ENCODE measurements around the gene OR1I1.
A peak's percentile ranks its signal among the peaks of the same experiment; 100 is the strongest.
"Not testable (repeated sequence)": the region's sequence is repeated elsewhere in the genome, so short reads cannot be mapped to it uniquely, and the experiment has no call there.

Gene OR1I1

DNA sequence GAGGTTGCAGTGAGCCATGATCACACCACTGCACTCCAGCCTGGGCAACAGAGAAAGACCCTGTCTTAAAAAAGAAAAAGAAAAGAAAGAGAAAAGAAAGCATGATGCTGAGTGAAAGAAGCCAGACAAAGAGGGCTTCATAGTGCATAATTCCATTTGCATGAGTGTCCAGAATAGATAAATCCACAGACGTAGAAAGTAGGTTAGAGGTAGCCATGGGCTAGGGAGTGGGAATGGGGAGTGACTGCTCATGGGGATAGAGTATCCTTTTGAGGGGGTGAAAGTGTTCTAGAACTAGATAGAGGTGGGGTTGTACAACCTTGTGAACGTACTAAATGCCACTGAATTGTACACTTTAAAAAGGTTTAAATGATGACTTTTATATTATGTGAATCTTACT lies 7.6 kb upstream of the OR1I1 start:
- H3K27me3 ChIP-seq (ENCODE audit: insufficient read depth, low read length, poor library complexity) = no peaks in the 10 kb centered on the region
- H4K20me1 ChIP-seq (ENCODE audit: insufficient read depth, low read length) = no peaks in the 10 kb centered on the region
- DNase-seq = no peak
- no peak overlapping the region for H3K4me2 ChIP-seq (ENCODE audit: insufficient read depth, low read length)
- no peaks in the 10 kb centered on the region for H3K9me3 ChIP-seq (ENCODE audit: insufficient read depth, low read length, severe bottlenecking)
- no peak overlapping the region for H2AFZ ChIP-seq (ENCODE audit: low read depth, low read length)
- H3K36me3 ChIP-seq (ENCODE audit: insufficient read depth, low read length) = no peaks in the 10 kb centered on the region
- TF ChIP-seq, protein P1, sequence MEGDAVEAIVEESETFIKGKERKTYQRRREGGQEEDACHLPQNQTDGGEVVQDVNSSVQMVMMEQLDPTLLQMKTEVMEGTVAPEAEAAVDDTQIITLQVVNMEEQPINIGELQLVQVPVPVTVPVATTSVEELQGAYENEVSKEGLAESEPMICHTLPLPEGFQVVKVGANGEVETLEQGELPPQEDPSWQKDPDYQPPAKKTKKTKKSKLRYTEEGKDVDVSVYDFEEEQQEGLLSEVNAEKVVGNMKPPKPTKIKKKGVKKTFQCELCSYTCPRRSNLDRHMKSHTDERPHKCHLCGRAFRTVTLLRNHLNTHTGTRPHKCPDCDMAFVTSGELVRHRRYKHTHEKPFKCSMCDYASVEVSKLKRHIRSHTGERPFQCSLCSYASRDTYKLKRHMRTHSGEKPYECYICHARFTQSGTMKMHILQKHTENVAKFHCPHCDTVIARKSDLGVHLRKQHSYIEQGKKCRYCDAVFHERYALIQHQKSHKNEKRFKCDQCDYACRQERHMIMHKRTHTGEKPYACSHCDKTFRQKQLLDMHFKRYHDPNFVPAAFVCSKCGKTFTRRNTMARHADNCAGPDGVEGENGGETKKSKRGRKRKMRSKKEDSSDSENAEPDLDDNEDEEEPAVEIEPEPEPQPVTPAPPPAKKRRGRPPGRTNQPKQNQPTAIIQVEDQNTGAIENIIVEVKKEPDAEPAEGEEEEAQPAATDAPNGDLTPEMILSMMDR (IDR thresholded peaks at IDR 0.05; ENCODE audit: borderline replicate concordance, extremely low read depth, low read length, poor library complexity, severe bottlenecking) = no peak
- no peak for TF ChIP-seq EZH2 (IDR thresholded peaks at IDR 0.05; ENCODE audit: borderline replicate concordance, low read depth, low read length, severe bottlenecking)
- H3K4me1 ChIP-seq (ENCODE audit: insufficient read depth, low read length) = no peaks in the 10 kb centered on the region
- H3K9ac ChIP-seq (ENCODE audit: low read depth, low read length) = no peak overlapping the region
- H3K4me3 ChIP-seq (ENCODE audit: low read depth in 1 of 2, low read length in 2 of 2) = no peak overlapping the region
- H3K27ac ChIP-seq (ENCODE audit: low read length) = no peak overlapping the region
- no peak for ATAC-seq (ENCODE audit: insufficient read depth, low read depth)
- H3K79me2 ChIP-seq (ENCODE audit: insufficient read depth, low read length) = no peaks in the 10 kb centered on the region

DNA sequence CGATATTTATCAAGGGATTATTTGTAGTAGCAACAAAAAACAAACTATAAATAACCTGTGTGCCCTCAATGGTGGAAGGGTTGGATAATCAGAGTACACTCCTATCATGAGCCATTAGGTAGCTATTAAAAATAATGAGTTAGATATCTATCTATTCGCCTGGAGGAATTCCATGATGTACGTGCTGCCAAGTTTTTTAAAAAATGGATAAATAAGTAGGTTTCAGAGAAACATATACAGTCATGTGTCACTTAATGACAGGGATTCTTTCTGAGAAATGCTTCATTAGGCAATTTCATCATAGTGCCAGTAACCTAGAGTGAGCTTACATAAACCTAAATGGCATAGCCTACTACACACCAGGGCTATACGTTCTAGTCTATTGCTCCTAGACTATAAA lies 6.2 kb upstream of the OR1I1 start:
- Histone ChIP-seq H2AFZ (ENCODE audit: low read depth, low read length) (no peak overlapping the region), H3K27me3 (ENCODE audit: insufficient read depth, low read length, poor library complexity) (no peaks in the 10 kb centered on the region), H4K20me1 (ENCODE audit: insufficient read depth, low read length) (no peaks in the 10 kb centered on the region), H3K79me2 (ENCODE audit: insufficient read depth, low read length) (no peaks in the 10 kb centered on the region), H3K4me1 (ENCODE audit: insufficient read depth, low read length) (no peaks in the 10 kb centered on the region), H3K9ac (ENCODE audit: low read depth, low read length) (no peak overlapping the region), H3K36me3 (ENCODE audit: insufficient read depth, low read length) (no peaks in the 10 kb centered on the region), H3K9me3 (ENCODE audit: insufficient read depth, low read length, severe bottlenecking) (no peaks in the 10 kb centered on the region), H3K4me2 (ENCODE audit: insufficient read depth, low read length) (no peak overlapping the region), H3K4me3 (ENCODE audit: low read depth in 1 of 2, low read length in 2 of 2) (no peak overlapping the region), H3K27ac (ENCODE audit: low read length) (no peak overlapping the region)
- DNase-seq (no peak), ATAC-seq (ENCODE audit: insufficient read depth, low read depth) (no peak)
- no peak for TF ChIP-seq EZH2 (IDR thresholded peaks at IDR 0.05; ENCODE audit: borderline replicate concordance, low read depth, low read length, severe bottlenecking)
- TF ChIP-seq, protein P1 (IDR thresholded peaks at IDR 0.05; ENCODE audit: borderline replicate concordance, extremely low read depth, low read length, poor library complexity, severe bottlenecking) = no peak

DNA sequence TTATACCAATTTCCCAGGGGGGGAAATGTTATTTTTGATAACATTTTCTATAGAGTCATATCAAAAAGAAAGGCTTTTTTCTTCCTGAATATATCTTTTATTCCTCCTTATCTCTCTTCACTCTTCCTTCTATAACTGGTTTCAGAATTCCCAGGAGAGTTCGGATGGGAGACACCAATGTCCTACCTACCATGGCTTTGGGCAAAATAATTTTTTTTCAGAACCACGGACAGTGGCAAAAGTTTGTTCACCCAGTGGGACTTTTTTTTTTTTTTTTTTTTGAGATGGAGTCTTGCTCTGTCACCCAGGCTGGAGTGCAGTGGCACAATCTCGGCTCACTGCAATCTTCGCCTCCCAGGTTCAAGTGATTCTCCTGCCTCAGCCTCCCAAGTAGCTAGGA lies 2.0 kb upstream of the OR1I1 start:
- H3K27ac ChIP-seq (ENCODE audit: low read length) = not testable (repeated sequence)

GRCh38 chr19:15087182-15087581 lies 5.2 kb downstream of the OR1I1 start:
- ATAC-seq (ENCODE audit: insufficient read depth, low read depth) = no peak

More for the DNA sequence above, 2.0 kb upstream of the OR1I1 start:
- not testable (repeated sequence) for H3K4me2 ChIP-seq (ENCODE audit: insufficient read depth, low read length); H3K9me3 ChIP-seq (ENCODE audit: insufficient read depth, low read length, severe bottlenecking); ATAC-seq (ENCODE audit: insufficient read depth, low read depth); H3K27me3 ChIP-seq (ENCODE audit: insufficient read depth, low read length, poor library complexity); H3K9ac ChIP-seq (ENCODE audit: low read depth, low read length); H4K20me1 ChIP-seq (ENCODE audit: insufficient read depth, low read length); H3K36me3 ChIP-seq (ENCODE audit: insufficient read depth, low read length); H3K4me1 ChIP-seq (ENCODE audit: insufficient read depth, low read length); H3K79me2 ChIP-seq (ENCODE audit: insufficient read depth, low read length); H3K4me3 ChIP-seq (ENCODE audit: low read depth in 1 of 2, low read length in 2 of 2); H2AFZ ChIP-seq (ENCODE audit: low read depth, low read length)
- DNase-seq = peak; percentile 21

More at GRCh38 chr19:15087182-15087581, 5.2 kb downstream of the OR1I1 start:
- H3K4me1 ChIP-seq (ENCODE audit: insufficient read depth, low read length) = peaks cover 3% of the 10 kb centered on the region
- no peaks in the 10 kb centered on the region for H3K36me3 ChIP-seq (ENCODE audit: insufficient read depth, low read length)
- no peaks in the 10 kb centered on the region for H3K27me3 ChIP-seq (ENCODE audit: insufficient read depth, low read length, poor library complexity)
- no peak for DNase-seq
- no peaks in the 10 kb centered on the region for H3K79me2 ChIP-seq (ENCODE audit: insufficient read depth, low read length)
- H4K20me1 ChIP-seq (ENCODE audit: insufficient read depth, low read length) = peaks cover 4% of the 10 kb centered on the region; the same call in 1 of the 2 replicates
- no peak overlapping the region for H3K9ac ChIP-seq (ENCODE audit: low read depth, low read length)
- H3K27ac ChIP-seq (ENCODE audit: low read length) = no peak overlapping the region
- H3K4me3 ChIP-seq (ENCODE audit: low read depth in 1 of 2, low read length in 2 of 2) = no peak overlapping the region
- H3K9me3 ChIP-seq (ENCODE audit: insufficient read depth, low read length, severe bottlenecking) = no peaks in the 10 kb centered on the region
- TF ChIP-seq EZH2 (IDR thresholded peaks at IDR 0.05; ENCODE audit: borderline replicate concordance, low read depth, low read length, severe bottlenecking) = no peak
- TF ChIP-seq, protein P1 (IDR thresholded peaks at IDR 0.05; ENCODE audit: borderline replicate concordance, extremely low read depth, low read length, poor library complexity, severe bottlenecking) = no peak
- no peak overlapping the region for H3K4me2 ChIP-seq (ENCODE audit: insufficient read depth, low read length)
- H2AFZ ChIP-seq (ENCODE audit: low read depth, low read length) = no peak overlapping the region
